ENCODE measurements around the gene SMYD4. TPM values are rescaled to one million over a fixed set of nuclear protein-coding genes. Genes with fewer than 3 reads are reported as not detected.
A peak's percentile ranks its signal among the peaks of the same experiment; 100 is the strongest.

SMYD4 gene
- total RNA-seq, 1 experiment from 2014 or later = 32.1 TPM

DNA sequence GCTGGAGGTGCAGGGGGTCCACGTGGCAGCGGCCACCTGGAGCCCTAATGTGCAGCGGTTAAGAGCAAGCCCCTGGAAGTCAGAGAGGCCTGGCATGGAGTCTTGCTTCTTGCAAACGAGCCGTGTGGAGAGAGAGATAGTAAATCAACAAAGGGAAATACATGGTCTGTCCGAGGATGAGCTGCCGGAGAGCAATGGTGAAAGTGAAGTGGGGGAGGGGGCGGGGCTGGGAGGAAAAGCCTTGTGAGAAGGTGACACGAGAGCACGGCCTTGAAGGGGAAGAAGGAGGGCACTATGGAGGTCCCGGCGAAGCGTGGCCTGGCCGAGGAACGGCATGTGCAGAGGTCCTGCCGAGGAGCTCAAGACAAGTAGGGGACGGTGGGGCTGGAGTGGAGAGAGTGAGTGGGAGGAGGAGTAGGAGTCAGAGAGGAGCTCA, 73.9 kb downstream of the SMYD4 start:
- no peaks in the 10 kb centered on the region for H3K27me3 ChIP-seq (replicated peaks; ENCODE audit: control insufficient read depth, insufficient read depth, low read length)
- no peaks in the 10 kb centered on the region for H3K9me3 Mint-ChIP-seq (ENCODE audit: unreplicated experiment)
- ChIA-PET POLR2A (interaction anchor here (0.6 kb wide), 1 partner anchor 17 kb away, joined by 3 read pairs; no protein-coding TSS in a partner anchor), CTCF (interaction anchor here (0.7 kb wide), 1 partner anchor 35 kb away, joined by 3 read pairs; no protein-coding TSS in a partner anchor)
- H3K36me3 Mint-ChIP-seq (ENCODE audit: insufficient read depth, unreplicated experiment) = peaks cover 11% of the 10 kb centered on the region
- DNase-seq = no peak
- no peak overlapping the region for H3K4me3 Mint-ChIP-seq (ENCODE audit: unreplicated experiment)
- H3K4me1 ChIP-seq = no peaks in the 10 kb centered on the region; the same call in 1 of the 2 replicates
- H3K36me3 ChIP-seq (ENCODE audit: control insufficient read depth, insufficient read depth, low read length) = no peaks in the 10 kb centered on the region
- no peak overlapping the region for H3K4me3 ChIP-seq (ENCODE audit: low read depth, low read length)
- H3K9me3 ChIP-seq = no peaks in the 10 kb centered on the region
- no peak overlapping the region for H3K27ac Mint-ChIP-seq (ENCODE audit: unreplicated experiment)
- H3K4me1 Mint-ChIP-seq (ENCODE audit: low read depth, unreplicated experiment) = no peaks in the 10 kb centered on the region
- H3K27me3 Mint-ChIP-seq (ENCODE audit: insufficient read depth, unreplicated experiment) = no peaks in the 10 kb centered on the region
- intact Hi-C loops (cut with micrococcal nuclease; ENCODE audit: unreplicated experiment) = no loop called here
- BruUV-seq (replicated peaks) = no TSS peak
- TF ChIP-seq, protein P1, sequence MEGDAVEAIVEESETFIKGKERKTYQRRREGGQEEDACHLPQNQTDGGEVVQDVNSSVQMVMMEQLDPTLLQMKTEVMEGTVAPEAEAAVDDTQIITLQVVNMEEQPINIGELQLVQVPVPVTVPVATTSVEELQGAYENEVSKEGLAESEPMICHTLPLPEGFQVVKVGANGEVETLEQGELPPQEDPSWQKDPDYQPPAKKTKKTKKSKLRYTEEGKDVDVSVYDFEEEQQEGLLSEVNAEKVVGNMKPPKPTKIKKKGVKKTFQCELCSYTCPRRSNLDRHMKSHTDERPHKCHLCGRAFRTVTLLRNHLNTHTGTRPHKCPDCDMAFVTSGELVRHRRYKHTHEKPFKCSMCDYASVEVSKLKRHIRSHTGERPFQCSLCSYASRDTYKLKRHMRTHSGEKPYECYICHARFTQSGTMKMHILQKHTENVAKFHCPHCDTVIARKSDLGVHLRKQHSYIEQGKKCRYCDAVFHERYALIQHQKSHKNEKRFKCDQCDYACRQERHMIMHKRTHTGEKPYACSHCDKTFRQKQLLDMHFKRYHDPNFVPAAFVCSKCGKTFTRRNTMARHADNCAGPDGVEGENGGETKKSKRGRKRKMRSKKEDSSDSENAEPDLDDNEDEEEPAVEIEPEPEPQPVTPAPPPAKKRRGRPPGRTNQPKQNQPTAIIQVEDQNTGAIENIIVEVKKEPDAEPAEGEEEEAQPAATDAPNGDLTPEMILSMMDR (IDR thresholded peaks at IDR 0.05; ENCODE audit: insufficient read depth in 1 of 2, low read depth in 1 of 2, low read length in 1 of 2, severe bottlenecking in 1 of 2, unreplicated experiment in 1 of 2) = no peak

DNA sequence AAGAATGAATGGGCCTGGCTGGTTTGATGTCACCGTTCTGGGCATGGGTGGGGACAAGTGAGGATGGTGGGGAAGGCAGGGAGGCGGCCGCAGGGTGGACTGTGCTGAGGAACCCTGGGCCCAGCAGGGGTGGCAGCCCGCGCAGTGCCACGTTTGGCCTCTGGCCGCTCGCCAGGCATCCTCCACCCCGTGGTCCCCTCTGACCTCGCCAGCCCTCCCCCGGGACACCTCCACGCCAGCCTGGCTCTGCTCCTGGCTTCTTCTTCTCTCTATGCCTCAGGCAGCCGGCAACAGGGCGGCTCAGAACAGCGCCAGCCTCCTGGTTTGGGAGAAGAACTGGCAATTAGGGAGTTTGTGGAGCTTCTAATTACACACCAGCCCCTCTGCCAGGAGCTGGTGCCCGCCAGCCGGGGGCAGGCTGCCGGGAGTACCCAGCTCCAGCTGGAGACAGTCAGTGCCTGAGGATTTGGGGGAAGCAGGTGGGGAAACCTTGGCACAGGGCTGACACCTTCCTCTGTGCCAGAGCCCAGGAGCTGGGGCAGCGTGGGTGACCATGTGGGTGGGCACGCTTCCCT, 74.4 kb downstream of the SMYD4 start:
- POLR2A ChIA-PET = interaction anchor here (0.6 kb wide), 1 partner anchor 17 kb away, joined by 3 read pairs; no protein-coding TSS in a partner anchor
- H3K4me1 ChIP-seq = no peaks in the 10 kb centered on the region; the same call in 1 of the 2 replicates
- H3K4me3 ChIP-seq (ENCODE audit: low read depth, low read length) = no peak overlapping the region
- intact Hi-C loops (cut with micrococcal nuclease; ENCODE audit: unreplicated experiment) = no loop called here
- H3K27me3 Mint-ChIP-seq (ENCODE audit: insufficient read depth, unreplicated experiment) = no peaks in the 10 kb centered on the region
- H3K4me3 Mint-ChIP-seq (ENCODE audit: unreplicated experiment) = no peak overlapping the region
- H3K27me3 ChIP-seq (replicated peaks; ENCODE audit: control insufficient read depth, insufficient read depth, low read length) = no peaks in the 10 kb centered on the region
- no TSS peak for BruUV-seq (replicated peaks)
- H3K9me3 Mint-ChIP-seq (ENCODE audit: unreplicated experiment) = no peaks in the 10 kb centered on the region
- CTCF ChIA-PET = interaction anchor here (0.6 kb wide), 1 partner anchor 548 kb away, joined by 11 read pairs; the partner anchor contains the start of genes SMG6 and SRR
- TF ChIP-seq, protein P1 (IDR thresholded peaks at IDR 0.05; ENCODE audit: insufficient read depth in 1 of 2, low read depth in 1 of 2, low read length in 1 of 2, severe bottlenecking in 1 of 2, unreplicated experiment in 1 of 2) = no peak
- H3K27ac Mint-ChIP-seq (ENCODE audit: unreplicated experiment) = no peak overlapping the region
- no peak for DNase-seq
- H3K36me3 ChIP-seq (ENCODE audit: control insufficient read depth, insufficient read depth, low read length) = no peaks in the 10 kb centered on the region
- peaks cover 11% of the 10 kb centered on the region for H3K36me3 Mint-ChIP-seq (ENCODE audit: insufficient read depth, unreplicated experiment)
- no peaks in the 10 kb centered on the region for H3K4me1 Mint-ChIP-seq (ENCODE audit: low read depth, unreplicated experiment)
- H3K9me3 ChIP-seq = no peaks in the 10 kb centered on the region

DNA sequence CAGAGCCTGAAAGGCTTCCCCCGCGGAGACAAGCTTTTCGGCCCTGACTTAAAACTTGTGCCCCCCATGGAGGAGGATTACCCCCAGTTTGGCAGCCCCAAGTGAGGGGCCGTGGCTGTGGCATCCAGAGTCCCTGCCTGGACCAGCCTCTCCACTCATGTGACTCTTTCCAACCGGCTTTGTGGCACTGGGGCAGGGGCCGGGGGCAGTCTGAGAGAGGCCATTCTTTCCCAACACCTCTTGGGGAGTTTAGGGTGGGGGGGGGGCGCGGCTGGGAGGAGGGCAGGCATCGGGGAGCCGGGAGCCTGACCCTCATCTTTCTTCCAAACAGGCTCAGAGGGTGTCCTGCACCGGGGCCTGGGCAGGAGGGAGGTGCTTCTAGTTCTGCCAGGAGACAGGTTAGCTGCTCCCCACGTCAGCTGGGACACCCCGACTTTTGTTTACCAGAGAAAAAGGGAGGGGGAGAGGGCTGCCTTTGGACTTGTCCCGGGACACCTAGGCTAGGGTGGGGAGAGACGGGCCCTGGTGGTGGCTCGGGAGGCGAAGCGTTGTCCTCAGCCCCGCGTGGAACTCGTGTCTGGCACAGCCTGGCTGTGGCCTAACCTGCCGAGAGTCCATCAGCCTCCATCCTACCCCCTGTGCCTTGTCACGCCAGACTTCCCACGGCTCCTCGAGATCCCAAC, 75.1 kb downstream of the SMYD4 start:
- Histone ChIP-seq H3K36me3 (ENCODE audit: control insufficient read depth, insufficient read depth, low read length) (no peaks in the 10 kb centered on the region), H3K4me1 (no peaks in the 10 kb centered on the region; the same call in 1 of the 2 replicates), H3K4me3 (ENCODE audit: low read depth, low read length) (no peak overlapping the region), H3K9me3 (no peaks in the 10 kb centered on the region), H3K27me3 (replicated peaks; ENCODE audit: control insufficient read depth, insufficient read depth, low read length) (no peaks in the 10 kb centered on the region)
- H3K9me3 Mint-ChIP-seq (ENCODE audit: unreplicated experiment) = no peaks in the 10 kb centered on the region
- intact Hi-C loops (cut with micrococcal nuclease; ENCODE audit: unreplicated experiment) = no loop called here
- H3K36me3 Mint-ChIP-seq (ENCODE audit: insufficient read depth, unreplicated experiment) = peaks cover 11% of the 10 kb centered on the region
- TF ChIP-seq, protein P1 (IDR thresholded peaks at IDR 0.05; ENCODE audit: insufficient read depth in 1 of 2, low read depth in 1 of 2, low read length in 1 of 2, severe bottlenecking in 1 of 2, unreplicated experiment in 1 of 2) = no peak
- no peaks in the 10 kb centered on the region for H3K27me3 Mint-ChIP-seq (ENCODE audit: insufficient read depth, unreplicated experiment)
- no peak overlapping the region for H3K27ac Mint-ChIP-seq (ENCODE audit: unreplicated experiment)
- POLR2A ChIA-PET = interaction anchor here (1.0 kb wide), 1 partner anchor 38 kb away, joined by 3 read pairs; no protein-coding TSS in a partner anchor
- no peak overlapping the region for H3K4me3 Mint-ChIP-seq (ENCODE audit: unreplicated experiment)
- H3K4me1 Mint-ChIP-seq (ENCODE audit: low read depth, unreplicated experiment) = no peaks in the 10 kb centered on the region
- BruUV-seq (replicated peaks) = TSS peak; percentile 85
- no peak for DNase-seq
- CTCF ChIA-PET = interaction anchor here (0.6 kb wide), 1 partner anchor 549 kb away, joined by 11 read pairs; the partner anchor contains the start of genes SMG6 and SRR

Data from Caco-2 (cell line).